Right atrium auricular region (tissue), 2 donors: ENCODE data around the gene KPNA3. TPM values are rescaled to one million over a fixed set of nuclear protein-coding genes. Genes with fewer than 3 reads are reported as not detected.

Source experiments
- DNase-seq: peaks from one replicate; pipeline ENCODE4 v3.0.0-alpha.2; 2019; ENCODE audit warnings: low spot score
- H3K27ac ChIP-seq, 2 donors: fragments of 200-600 bp; sonication (generic); 1 replicate in 1 of 2; 2 replicates in 1 of 2; pipeline ENCODE4 v1.5.1; 2016 to 2019
- H3K27me3 ChIP-seq, 2 donors: fragments of 200-600 bp; sonication (generic); one replicate each; pipeline versions ENCODE4 v1.5.1 to v1.6.0; 2017 to 2019
- H3K36me3 ChIP-seq: fragments of 200-600 bp; sonication (generic); one replicate; pipeline ENCODE4 v1.5.1; 2016
- H3K4me1 ChIP-seq, 2 donors: fragments of 200-600 bp; sonication (generic); one replicate each; pipeline versions ENCODE4 v1.5.1 to v1.6.0; 2017 to 2019
- H3K4me3 ChIP-seq, 2 donors: fragments of 200-600 bp; sonication (generic); 1 replicate in 1 of 2; 2 replicates in 1 of 2; pipeline ENCODE4 v1.5.1; 2017 to 2019; ENCODE audit warnings: mild to moderate bottlenecking in 1 of 2, moderate library complexity in 1 of 2
- H3K9me3 ChIP-seq, 2 donors: fragments of 200-600 bp; sonication (generic); one replicate each; pipeline ENCODE4 v1.5.1; 2019
- CTCF ChIP-seq, 2 donors: fragments of 200-600 bp; sonication (generic); IDR thresholded peaks; one replicate each; pipeline ENCODE4 v1.5.1; 2019; ENCODE audit warnings: antibody characterized with exemption in 2 of 2
- total RNA-seq, 2 donors: library from RNA; depleted of rRNA; stranded (reverse); fragments of >200 nt; gene quantifications; one replicate each; pipeline ENCODE4 v1.1.0, GENCODE V29; 2016

The KPNA3 gene
- total RNA-seq = 10 to 100 TPM; 36.6 to 42.0 TPM

GRCh38 chr13:49792550-49793324 lies at the start of gene KPNA3:
Gene KPNA3 (minus strand): TSS chr13:49792682. CDS start chr13:49792506, 176 bp downstream.
- no peaks in the 10 kb centered on the region for H3K36me3 ChIP-seq
- peak in 1 of 2 donors; percentile 33 for TF ChIP-seq CTCF (IDR thresholded peaks at IDR 0.05)
- H3K4me1 ChIP-seq = peaks cover 0 to 30% of the 10 kb centered on the region in 2 donors
- peak; percentile 93 for DNase-seq
- H3K4me3 ChIP-seq = peak within 1 kb of the TSS; percentile 71 to 96
- no peaks in the 10 kb centered on the region for H3K27me3 ChIP-seq
- no peaks in the 10 kb centered on the region for H3K9me3 ChIP-seq
- H3K27ac ChIP-seq = peak within 1 kb of the TSS; percentile 85 to 93

GRCh38 chr13:49841964-49842363 lies 49.5 kb upstream of the KPNA3 start:
- Histone ChIP-seq H3K27ac (no peak overlapping the region), H3K4me3 (no peak overlapping the region), H3K9me3 (no peaks in the 10 kb centered on the region), H3K4me1 (no peaks in the 10 kb centered on the region), H3K36me3 (no peaks in the 10 kb centered on the region), H3K27me3 (no peaks in the 10 kb centered on the region)
- DNase-seq = no peak
- TF ChIP-seq CTCF (IDR thresholded peaks at IDR 0.05) = no peak

- Histone ChIP-seq H3K9me3 (no peaks in the 10 kb centered on the region), H3K27ac (no peak overlapping the region), H3K27me3 (no peaks in the 10 kb centered on the region), H3K4me3 (no peak overlapping the region), H3K4me1 (no peaks in the 10 kb centered on the region), H3K36me3 (no peaks in the 10 kb centered on the region)
- TF ChIP-seq CTCF (IDR thresholded peaks at IDR 0.05) = no peak
- DNase-seq = no peak
These were observed 48.2 kb upstream of the KPNA3 start for GRCh38 chr13:49840675-49841074.

GRCh38 chr13:49840266-49840665 lies 47.8 kb upstream of the KPNA3 start:
- Histone ChIP-seq H3K4me3 (no peak overlapping the region), H3K27ac (no peak overlapping the region), H3K27me3 (no peaks in the 10 kb centered on the region), H3K36me3 (no peaks in the 10 kb centered on the region), H3K9me3 (no peaks in the 10 kb centered on the region), H3K4me1 (no peaks in the 10 kb centered on the region)
- TF ChIP-seq CTCF (IDR thresholded peaks at IDR 0.05) = no peak
- DNase-seq = no peak

GRCh38 chr13:49838989-49839388 lies 46.5 kb upstream of the KPNA3 start:
- Histone ChIP-seq H3K36me3 (no peaks in the 10 kb centered on the region), H3K4me3 (no peak overlapping the region), H3K9me3 (no peaks in the 10 kb centered on the region), H3K4me1 (no peaks in the 10 kb centered on the region), H3K27me3 (no peaks in the 10 kb centered on the region), H3K27ac (no peak overlapping the region)
- no peak for TF ChIP-seq CTCF (IDR thresholded peaks at IDR 0.05)
- no peak for DNase-seq

- no peak for TF ChIP-seq CTCF (IDR thresholded peaks at IDR 0.05)
- no peaks in the 10 kb centered on the region for H3K4me1 ChIP-seq
- DNase-seq = no peak
- no peaks in the 10 kb centered on the region for H3K27me3 ChIP-seq
- H3K9me3 ChIP-seq = no peaks in the 10 kb centered on the region
- no peak overlapping the region for H3K27ac ChIP-seq
- H3K36me3 ChIP-seq = no peaks in the 10 kb centered on the region
- H3K4me3 ChIP-seq = no peak overlapping the region
These were observed 44.0 kb upstream of the KPNA3 start for GRCh38 chr13:49836516-49836915.
